Lower lobe of right lung (tissue), 2 donors: ENCODE data around the gene ZMIZ1. TPM values are rescaled to one million over a fixed set of nuclear protein-coding genes. Genes with fewer than 3 reads are reported as not detected.

ENCODE experiments used
- ATAC-seq, 2 donors: fragments of 200-7000 bp; cut with Tn5 transposase; one replicate each; pipeline ENCODE4 v1.9.1; 2020 to 2022; ENCODE audit warnings: mild to moderate bottlenecking in 2 of 2, moderate library complexity in 2 of 2
- DNase-seq: peaks from one replicate; pipeline ENCODE4 v3.0.0-alpha.2; 2020
- H3K27ac ChIP-seq: fragments of 200-600 bp; one replicate; pipeline ENCODE4 v1.8.0; 2022
- H3K27me3 ChIP-seq: fragments of 200-600 bp; one replicate; pipeline ENCODE4 v1.8.0; 2022; ENCODE audit warnings: low read depth
- H3K36me3 ChIP-seq: fragments of 200-600 bp; one replicate; pipeline ENCODE4 v1.8.0; 2022; ENCODE audit warnings: mild to moderate bottlenecking
- H3K4me1 ChIP-seq: fragments of 200-600 bp; one replicate; pipeline ENCODE4 v1.8.0; 2022
- H3K4me3 ChIP-seq: fragments of 200-600 bp; one replicate; pipeline ENCODE4 v1.8.0; 2022; ENCODE audit warnings: mild to moderate bottlenecking
- H3K9me3 ChIP-seq: fragments of 200-600 bp; one replicate; pipeline ENCODE4 v1.8.0; 2022
- intact Hi-C: fragments of 100-400 bp; cut with DNase I; formaldehyde crosslinking; loops from one replicate; pipeline ENCODE4 v1.11.0; 2022
- total RNA-seq: library from RNA; stranded (reverse); fragmentation: NEBNext Ultra II Directional; extraction: Animal tissue kit (Norgen Biotek cat#: 25700); gene quantifications from one replicate; pipeline ENCODE4 v1.2.1, GENCODE V29; 2021
- TF ChIP-seq, protein P1 (sequence below): fragments of 200-600 bp; IDR thresholded peaks from one replicate; pipeline ENCODE4 v1.8.0; 2022; ENCODE audit warnings: antibody characterized with exemption, mild to moderate bottlenecking
- donor health status: DM: no; HTN: yes; CAD: no; lungs with severe emphysema.

ZMIZ1 gene
- total RNA-seq, 1 donor from 2014 or later: 102 TPM

DNA sequence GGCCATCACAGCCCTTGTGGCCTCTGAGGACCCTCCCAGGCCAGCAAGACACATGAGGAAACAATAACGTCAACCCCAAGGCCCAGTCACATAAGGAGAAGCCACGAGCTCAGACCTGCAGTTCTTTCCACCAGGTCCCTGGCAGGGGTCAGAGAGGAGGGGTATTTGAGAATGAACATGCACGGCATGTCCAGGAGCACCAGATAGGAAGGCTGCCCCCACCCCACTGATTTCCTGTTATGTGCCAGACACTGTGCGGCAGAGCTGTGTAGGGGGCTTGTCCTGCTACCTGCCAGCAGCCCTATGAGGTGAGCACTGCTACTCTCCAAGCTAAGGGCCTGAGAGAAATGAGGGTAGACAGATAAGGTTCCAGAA lies 40.7 kb upstream of the ZMIZ1 start:
- intact Hi-C loops: no loop called here
- H3K9me3 ChIP-seq: no peaks in the 10 kb centered on the region
- no peak overlapping the region for H3K27ac ChIP-seq
- TF ChIP-seq, protein P1, sequence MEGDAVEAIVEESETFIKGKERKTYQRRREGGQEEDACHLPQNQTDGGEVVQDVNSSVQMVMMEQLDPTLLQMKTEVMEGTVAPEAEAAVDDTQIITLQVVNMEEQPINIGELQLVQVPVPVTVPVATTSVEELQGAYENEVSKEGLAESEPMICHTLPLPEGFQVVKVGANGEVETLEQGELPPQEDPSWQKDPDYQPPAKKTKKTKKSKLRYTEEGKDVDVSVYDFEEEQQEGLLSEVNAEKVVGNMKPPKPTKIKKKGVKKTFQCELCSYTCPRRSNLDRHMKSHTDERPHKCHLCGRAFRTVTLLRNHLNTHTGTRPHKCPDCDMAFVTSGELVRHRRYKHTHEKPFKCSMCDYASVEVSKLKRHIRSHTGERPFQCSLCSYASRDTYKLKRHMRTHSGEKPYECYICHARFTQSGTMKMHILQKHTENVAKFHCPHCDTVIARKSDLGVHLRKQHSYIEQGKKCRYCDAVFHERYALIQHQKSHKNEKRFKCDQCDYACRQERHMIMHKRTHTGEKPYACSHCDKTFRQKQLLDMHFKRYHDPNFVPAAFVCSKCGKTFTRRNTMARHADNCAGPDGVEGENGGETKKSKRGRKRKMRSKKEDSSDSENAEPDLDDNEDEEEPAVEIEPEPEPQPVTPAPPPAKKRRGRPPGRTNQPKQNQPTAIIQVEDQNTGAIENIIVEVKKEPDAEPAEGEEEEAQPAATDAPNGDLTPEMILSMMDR: no peak
- H3K36me3 ChIP-seq: no peaks in the 10 kb centered on the region
- H3K4me3 ChIP-seq: no peak overlapping the region
- peaks cover 4% of the 10 kb centered on the region for H3K4me1 ChIP-seq
- DNase-seq (no peak), ATAC-seq (no peak)
- no peaks in the 10 kb centered on the region for H3K27me3 ChIP-seq

DNA sequence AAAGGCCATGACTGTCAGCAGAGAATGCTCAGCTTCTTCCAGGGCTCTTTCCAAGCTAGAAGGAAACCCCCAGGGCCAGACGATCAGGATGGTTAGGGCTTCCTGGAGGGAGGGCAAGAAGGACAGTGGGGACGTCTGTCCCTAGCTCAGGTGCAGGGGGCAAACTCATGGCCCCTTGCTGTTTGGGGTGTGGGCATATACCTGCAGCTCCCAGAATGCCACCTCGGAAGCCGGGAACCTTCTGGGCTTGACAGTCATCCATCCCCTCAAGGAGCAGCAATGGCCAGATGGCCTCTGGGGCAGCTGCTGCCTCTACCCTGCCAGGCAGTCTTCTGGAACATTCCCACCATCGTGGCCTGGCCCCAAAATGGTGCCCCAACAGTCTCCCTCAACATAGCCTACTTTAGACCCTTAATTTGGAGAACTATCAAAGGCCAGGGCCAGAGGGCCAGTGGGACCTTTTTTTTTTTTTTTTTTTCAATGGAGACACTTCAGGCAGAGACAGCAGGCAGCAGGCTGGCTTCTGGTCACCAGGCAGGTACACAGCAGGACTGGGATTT lies 40.2 kb upstream of the ZMIZ1 start:
- H3K4me3 ChIP-seq: no peak overlapping the region
- DNase-seq: peak; percentile 25
- no peak for ATAC-seq

DNA sequence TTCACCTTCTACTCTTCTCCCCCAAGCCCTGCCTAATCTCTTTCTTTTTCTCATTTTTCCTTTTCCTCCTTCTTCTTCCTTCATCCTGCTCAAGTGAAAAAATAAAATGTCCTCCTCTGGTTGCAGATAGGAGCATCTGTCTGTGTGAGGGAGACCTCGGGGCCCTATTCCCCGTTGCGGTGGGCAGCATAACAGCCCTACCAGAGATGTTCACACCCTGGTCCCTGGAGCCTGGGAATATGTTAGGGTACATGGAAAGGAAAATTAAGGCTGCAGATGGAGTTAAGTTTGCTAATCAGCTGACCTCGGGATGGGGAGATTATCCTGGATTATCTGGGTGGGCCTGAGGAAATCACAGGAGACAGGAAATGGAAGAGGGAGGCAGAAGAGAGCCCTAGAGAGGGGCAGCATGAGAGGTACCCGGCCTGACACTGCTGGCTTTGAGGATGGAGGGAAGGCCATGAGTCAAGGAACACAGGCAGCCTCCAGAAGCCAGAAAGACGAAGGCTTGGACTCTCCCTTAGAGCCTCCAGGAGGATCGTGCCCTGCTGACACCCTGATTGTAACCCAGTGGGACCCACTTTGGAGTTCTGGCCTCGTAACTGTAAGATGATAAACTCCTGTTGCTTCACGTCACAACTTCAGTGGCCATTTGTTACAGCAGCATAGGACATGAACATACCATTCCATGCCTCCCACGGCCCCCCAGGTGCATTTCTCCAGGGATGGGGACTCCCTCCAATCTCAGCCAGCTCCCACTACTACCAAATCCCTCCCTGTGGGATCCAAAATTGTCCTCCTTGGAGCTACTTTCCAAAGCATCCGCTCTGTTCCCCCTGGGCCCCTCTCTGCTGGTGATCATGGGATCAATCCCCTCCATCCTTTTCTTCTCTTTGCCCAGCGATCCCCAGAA lies 39.0 kb upstream of the ZMIZ1 start:
- DNase-seq (peak; percentile 9), ATAC-seq (no peak)
- intact Hi-C loops: no loop called here
- H3K4me3 ChIP-seq: no peak overlapping the region
- H3K36me3 ChIP-seq: no peaks in the 10 kb centered on the region
- H3K9me3 ChIP-seq: no peaks in the 10 kb centered on the region
- H3K27ac ChIP-seq: no peak overlapping the region
- H3K4me1 ChIP-seq: no peaks in the 10 kb centered on the region
- H3K27me3 ChIP-seq: no peaks in the 10 kb centered on the region
- TF ChIP-seq, protein P1: no peak

More for the DNA sequence above, 40.2 kb upstream of the ZMIZ1 start:
- TF ChIP-seq, protein P1: no peak
- H3K9me3 ChIP-seq: no peaks in the 10 kb centered on the region
- H3K4me1 ChIP-seq: peaks cover 1% of the 10 kb centered on the region
- intact Hi-C loops: no loop called here
- no peaks in the 10 kb centered on the region for H3K36me3 ChIP-seq
- no peak overlapping the region for H3K27ac ChIP-seq
- no peaks in the 10 kb centered on the region for H3K27me3 ChIP-seq

DNA sequence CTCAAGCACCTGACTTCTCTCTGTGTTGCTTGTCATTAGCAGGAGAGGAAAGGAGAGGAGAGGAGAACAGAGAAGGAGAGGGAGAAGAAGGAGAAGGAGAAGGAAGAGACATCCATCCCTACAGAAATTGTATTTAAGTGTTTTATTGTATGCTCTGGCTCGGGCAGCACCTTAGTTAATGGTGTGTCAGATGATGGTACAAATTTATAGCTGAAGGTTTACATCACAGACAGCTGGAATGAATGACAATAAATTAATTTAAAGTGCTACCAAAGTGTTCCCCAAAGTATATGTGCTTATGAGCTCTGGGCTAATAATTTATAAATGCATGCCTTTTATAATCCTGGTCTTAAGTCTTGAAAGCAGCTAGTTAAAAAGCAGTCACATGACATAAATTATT lies 38.1 kb upstream of the ZMIZ1 start:
- intact Hi-C loops: no loop called here
- no peak for ATAC-seq
- Histone ChIP-seq H3K27ac (no peak overlapping the region), H3K36me3 (no peaks in the 10 kb centered on the region), H3K27me3 (no peaks in the 10 kb centered on the region), H3K4me3 (no peak overlapping the region), H3K4me1 (no peaks in the 10 kb centered on the region), H3K9me3 (no peaks in the 10 kb centered on the region)
- TF ChIP-seq, protein P1: no peak
- no peak for DNase-seq

DNA sequence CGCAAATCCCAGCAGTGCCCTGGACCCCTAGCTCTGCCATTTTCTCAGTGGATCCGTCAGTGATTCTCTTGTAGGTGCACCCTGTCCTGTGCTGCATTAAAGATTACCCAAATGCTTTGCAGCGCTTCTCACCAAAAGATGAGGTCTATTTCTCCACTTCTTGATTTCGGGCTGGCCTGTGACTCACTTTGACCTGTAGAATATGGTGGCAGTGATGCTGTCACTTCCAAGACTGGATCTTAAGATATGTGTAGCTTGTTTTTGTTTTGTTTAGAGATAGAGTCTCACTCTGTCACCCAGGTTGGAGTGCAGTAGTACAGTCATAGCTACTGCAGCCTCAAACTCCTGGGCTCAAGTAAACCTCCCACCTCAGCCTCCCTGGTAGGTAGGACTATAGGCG lies 37.0 kb upstream of the ZMIZ1 start:
- intact Hi-C loops: no loop called here
- Histone ChIP-seq H3K4me3 (no peak overlapping the region), H3K27ac (no peak overlapping the region), H3K27me3 (no peaks in the 10 kb centered on the region), H3K36me3 (no peaks in the 10 kb centered on the region), H3K4me1 (no peaks in the 10 kb centered on the region), H3K9me3 (no peaks in the 10 kb centered on the region)
- TF ChIP-seq, protein P1: no peak
- ATAC-seq (no peak), DNase-seq (no peak)
